Inflammatory macrophage treated with lipopolysaccharide for 1 hour (primary cell): ENCODE measurements around the gene POLE.

Experiments
- DNase-seq, 2 donors: peaks; one replicate each; pipeline ENCODE4 v3.0.0-alpha.2; 2020 to 2022

Gene POLE

GRCh38 chr12:132574271-132574996 is 112.7 kb downstream of the POLE start:
- DNase-seq = no peak
